ENCODE measurements around the gene TLCD2. TPM values are rescaled to one million over a fixed set of nuclear protein-coding genes. Genes with fewer than 3 reads are reported as not detected.

The TLCD2 gene
- total and polyA plus RNA-seq, 2 of the 13 experiments (the other 11 are each of a cell fraction or from before 2014, with no cell fraction given) = 0.90 to 1.1 TPM

DNA sequence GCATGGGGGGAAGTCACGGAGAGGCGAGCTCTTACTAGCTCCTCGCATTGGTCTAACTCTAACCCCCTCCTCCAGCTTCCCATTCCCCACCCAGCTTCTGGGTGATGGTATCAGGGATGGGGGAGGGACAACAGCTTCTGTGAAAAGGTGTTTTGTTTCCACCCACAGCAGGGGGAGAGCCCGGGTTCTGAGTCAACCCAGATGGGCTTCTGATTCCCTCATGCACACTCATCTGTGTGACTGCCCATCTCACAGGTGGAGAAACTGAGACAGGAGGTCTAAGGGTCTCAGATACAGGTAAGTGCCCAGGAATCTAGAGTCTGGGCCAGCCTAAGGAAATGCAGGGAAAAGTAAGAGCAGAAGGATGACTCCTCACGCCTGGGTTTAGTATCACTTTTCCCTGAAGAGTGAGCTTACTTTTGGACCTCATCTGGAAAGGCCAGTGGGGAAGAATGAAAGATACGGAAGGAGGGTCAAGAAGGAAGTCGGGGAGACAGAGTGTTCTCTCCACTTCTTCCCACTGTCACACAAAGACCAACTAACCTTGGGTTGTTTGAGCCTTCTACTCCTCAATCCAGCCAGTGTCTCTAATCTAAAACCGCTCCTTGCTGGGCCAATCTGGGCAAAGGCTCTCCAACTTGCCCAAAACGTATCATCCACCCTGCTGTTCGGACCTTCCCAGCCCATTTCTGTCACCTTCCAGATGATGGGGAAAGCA, 3.1 kb upstream of the TLCD2 start (continued):
- TF ChIP-seq, protein P1, sequence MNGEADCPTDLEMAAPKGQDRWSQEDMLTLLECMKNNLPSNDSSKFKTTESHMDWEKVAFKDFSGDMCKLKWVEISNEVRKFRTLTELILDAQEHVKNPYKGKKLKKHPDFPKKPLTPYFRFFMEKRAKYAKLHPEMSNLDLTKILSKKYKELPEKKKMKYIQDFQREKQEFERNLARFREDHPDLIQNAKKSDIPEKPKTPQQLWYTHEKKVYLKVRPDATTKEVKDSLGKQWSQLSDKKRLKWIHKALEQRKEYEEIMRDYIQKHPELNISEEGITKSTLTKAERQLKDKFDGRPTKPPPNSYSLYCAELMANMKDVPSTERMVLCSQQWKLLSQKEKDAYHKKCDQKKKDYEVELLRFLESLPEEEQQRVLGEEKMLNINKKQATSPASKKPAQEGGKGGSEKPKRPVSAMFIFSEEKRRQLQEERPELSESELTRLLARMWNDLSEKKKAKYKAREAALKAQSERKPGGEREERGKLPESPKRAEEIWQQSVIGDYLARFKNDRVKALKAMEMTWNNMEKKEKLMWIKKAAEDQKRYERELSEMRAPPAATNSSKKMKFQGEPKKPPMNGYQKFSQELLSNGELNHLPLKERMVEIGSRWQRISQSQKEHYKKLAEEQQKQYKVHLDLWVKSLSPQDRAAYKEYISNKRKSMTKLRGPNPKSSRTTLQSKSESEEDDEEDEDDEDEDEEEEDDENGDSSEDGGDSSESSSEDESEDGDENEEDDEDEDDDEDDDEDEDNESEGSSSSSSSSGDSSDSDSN (CRISPR knock-in tag; IDR thresholded peaks at IDR 0.05) = peak; percentile 23; the same call in 1 of the 2 replicates
- no peak for TF ChIP-seq ZNF660 (CRISPR knock-in tag; IDR thresholded peaks at IDR 0.05; ENCODE audit: borderline replicate concordance, low read depth)
- no peak for TF ChIP-seq HES4 (CRISPR knock-in tag; IDR thresholded peaks at IDR 0.05; ENCODE audit: borderline replicate concordance)

DNA sequence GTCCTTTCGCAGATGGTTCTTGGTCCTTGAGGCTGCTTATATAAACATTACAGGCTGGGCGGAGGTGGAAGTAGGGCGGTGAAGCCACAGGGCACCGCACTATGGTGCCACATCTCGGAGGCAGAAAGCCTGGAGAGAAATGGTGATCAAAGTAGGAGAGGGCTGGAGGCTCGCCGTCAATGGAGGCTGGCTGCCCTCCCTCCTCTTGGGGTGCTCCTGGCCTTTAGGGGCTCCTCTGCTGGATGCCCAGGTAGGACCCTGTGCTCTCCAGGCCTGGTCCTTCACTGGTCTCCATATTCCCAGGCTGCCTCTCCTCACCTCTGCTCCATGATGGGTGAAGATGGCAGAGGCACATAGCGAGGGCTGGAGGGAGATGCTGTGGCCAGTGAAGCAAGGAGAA, 2.1 kb upstream of the TLCD2 start:
- ChIA-PET POLR2A (interaction anchor here (1.0 to 3.2 kb wide), 2 partner anchors 24 to 28 kb away, joined by 5 to 13 read pairs; partner anchors contain the start of gene PRPF8), CTCF (ENCODE audit: low intra/inter-chr PET ratio, low total read pairs) (no interaction called here)
- no TSS peak for BruUV-seq (replicated peaks)
- ATAC-seq (no peak), DNase-seq (ENCODE audit: low spot score) (no peak), FAIRE-seq (no peak)
- Histone ChIP-seq H4K20me1 (ENCODE audit: insufficient read depth, low read length) (peaks cover 10% of the 10 kb centered on the region), H3K4me3 (replicated peaks in 1 of 3; ENCODE audit: insufficient read depth in 1 of 3, low read depth in 2 of 3, low read length in 3 of 3) (no peak overlapping the region), H3K4me1 (ENCODE audit: insufficient read depth, low read length) (peaks cover 31% of the 10 kb centered on the region), H3K36me3 (replicated peaks in 1 of 2; ENCODE audit: control insufficient read depth in 1 of 2, insufficient read depth in 2 of 2, low read length in 2 of 2) (peaks cover 6 to 19% of the 10 kb centered on the region in 2 experiments), H3K9ac (ENCODE audit: insufficient read depth, low read depth, low read length) (no peak overlapping the region), H3K27ac (ENCODE audit: extremely low read length, insufficient read depth, low read length) (no peak overlapping the region), H3K27me3 (ENCODE audit: control insufficient read depth in 1 of 2, insufficient read depth in 2 of 2, low read length in 2 of 2) (no peaks in the 10 kb centered on the region; a peak in 1 of 5 replicates), H2AFZ (ENCODE audit: low read length) (no peak overlapping the region), H3K9me3 (ENCODE audit: low read length) (no peaks in the 10 kb centered on the region), H3K4me2 (ENCODE audit: low read depth, low read length) (no peak overlapping the region), H3K79me2 (ENCODE audit: insufficient read depth, low read length) (peaks cover 9% of the 10 kb centered on the region)
- intact Hi-C loops (cut with micrococcal nuclease; ENCODE audit: unreplicated experiment) = loop anchor here (10.0 kb wide), 1 partner anchor 153 kb away; no protein-coding TSS in a partner anchor
- TF ChIP-seq ZNF224 (CRISPR knock-in tag; IDR thresholded peaks at IDR 0.05) = no peak
- TF ChIP-seq ASH2L (IDR thresholded peaks at IDR 0.05; ENCODE audit: insufficient read length, low read depth, low read length) = no peak
- TF ChIP-seq, protein P2, sequence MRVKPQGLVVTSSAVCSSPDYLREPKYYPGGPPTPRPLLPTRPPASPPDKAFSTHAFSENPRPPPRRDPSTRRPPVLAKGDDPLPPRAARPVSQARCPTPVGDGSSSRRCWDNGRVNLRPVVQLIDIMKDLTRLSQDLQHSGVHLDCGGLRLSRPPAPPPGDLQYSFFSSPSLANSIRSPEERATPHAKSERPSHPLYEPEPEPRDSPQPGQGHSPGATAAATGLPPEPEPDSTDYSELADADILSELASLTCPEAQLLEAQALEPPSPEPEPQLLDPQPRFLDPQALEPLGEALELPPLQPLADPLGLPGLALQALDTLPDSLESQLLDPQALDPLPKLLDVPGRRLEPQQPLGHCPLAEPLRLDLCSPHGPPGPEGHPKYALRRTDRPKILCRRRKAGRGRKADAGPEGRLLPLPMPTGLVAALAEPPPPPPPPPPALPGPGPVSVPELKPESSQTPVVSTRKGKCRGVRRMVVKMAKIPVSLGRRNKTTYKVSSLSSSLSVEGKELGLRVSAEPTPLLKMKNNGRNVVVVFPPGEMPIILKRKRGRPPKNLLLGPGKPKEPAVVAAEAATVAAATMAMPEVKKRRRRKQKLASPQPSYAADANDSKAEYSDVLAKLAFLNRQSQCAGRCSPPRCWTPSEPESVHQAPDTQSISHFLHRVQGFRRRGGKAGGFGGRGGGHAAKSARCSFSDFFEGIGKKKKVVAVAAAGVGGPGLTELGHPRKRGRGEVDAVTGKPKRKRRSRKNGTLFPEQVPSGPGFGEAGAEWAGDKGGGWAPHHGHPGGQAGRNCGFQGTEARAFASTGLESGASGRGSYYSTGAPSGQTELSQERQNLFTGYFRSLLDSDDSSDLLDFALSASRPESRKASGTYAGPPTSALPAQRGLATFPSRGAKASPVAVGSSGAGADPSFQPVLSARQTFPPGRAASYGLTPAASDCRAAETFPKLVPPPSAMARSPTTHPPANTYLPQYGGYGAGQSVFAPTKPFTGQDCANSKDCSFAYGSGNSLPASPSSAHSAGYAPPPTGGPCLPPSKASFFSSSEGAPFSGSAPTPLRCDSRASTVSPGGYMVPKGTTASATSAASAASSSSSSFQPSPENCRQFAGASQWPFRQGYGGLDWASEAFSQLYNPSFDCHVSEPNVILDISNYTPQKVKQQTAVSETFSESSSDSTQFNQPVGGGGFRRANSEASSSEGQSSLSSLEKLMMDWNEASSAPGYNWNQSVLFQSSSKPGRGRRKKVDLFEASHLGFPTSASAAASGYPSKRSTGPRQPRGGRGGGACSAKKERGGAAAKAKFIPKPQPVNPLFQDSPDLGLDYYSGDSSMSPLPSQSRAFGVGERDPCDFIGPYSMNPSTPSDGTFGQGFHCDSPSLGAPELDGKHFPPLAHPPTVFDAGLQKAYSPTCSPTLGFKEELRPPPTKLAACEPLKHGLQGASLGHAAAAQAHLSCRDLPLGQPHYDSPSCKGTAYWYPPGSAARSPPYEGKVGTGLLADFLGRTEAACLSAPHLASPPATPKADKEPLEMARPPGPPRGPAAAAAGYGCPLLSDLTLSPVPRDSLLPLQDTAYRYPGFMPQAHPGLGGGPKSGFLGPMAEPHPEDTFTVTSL (CRISPR knock-in tag; IDR thresholded peaks at IDR 0.05; ENCODE audit: borderline replicate concordance) = no peak
- TF ChIP-seq ELF1 (CRISPR knock-in tag; IDR thresholded peaks at IDR 0.05) = no peak
- no peak for TF ChIP-seq RORA (CRISPR knock-in tag; IDR thresholded peaks at IDR 0.05)
- TF ChIP-seq SMAD1 (CRISPR knock-in tag; IDR thresholded peaks at IDR 0.05; ENCODE audit: borderline replicate concordance, low read depth) = no peak
- TF ChIP-seq, protein P3, sequence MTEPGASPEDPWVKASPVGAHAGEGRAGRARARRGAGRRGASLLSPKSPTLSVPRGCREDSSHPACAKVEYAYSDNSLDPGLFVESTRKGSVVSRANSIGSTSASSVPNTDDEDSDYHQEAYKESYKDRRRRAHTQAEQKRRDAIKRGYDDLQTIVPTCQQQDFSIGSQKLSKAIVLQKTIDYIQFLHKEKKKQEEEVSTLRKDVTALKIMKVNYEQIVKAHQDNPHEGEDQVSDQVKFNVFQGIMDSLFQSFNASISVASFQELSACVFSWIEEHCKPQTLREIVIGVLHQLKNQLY (CRISPR knock-in tag; IDR thresholded peaks at IDR 0.05) = no peak
- 93% methylated on average over 8 of the region's 8 CpGs for WGBS (ENCODE audit: low lambda C conversion rate)
- in situ Hi-C loops (cut with HindIII; ENCODE audit: extremely low pct_ligation_motif_present, low pct_unique_long_range_greater_than_20kb) = loop anchor here (25.0 kb wide), 1 partner anchor 325 kb away; the partner anchor contains the start of genes DPH1, OVCA2 and RTN4RL1

All from HepG2 (cell line).